Spleen (tissue), 13 donors: ENCODE data around the gene RPL39. TPM values are rescaled to one million over a fixed set of nuclear protein-coding genes. Genes with fewer than 3 reads are reported as not detected.

ENCODE experiments used
- DNase-seq: peaks from one replicate; pipeline ENCODE4 v3.0.0-alpha.2; 2020
- H3K27ac ChIP-seq, 8 donors: fragments of 200-600 bp; sonication (generic) in 7 of 8; 1 replicate in 4 of 8; 2 replicates in 4 of 8; pipeline versions ENCODE4 v1.5.0 to v1.8.0; 2016 to 2021; ENCODE audit warnings: inconsistent platforms in 4 of 8, mild to moderate bottlenecking in 4 of 8, moderate library complexity in 1 of 8
- H3K27me3 ChIP-seq, 7 donors: fragments of 200-600 bp; sonication (generic) in 6 of 7; replicated peaks in 1 of 7; 1 replicate in 4 of 7; 2 replicates in 3 of 7; pipeline versions ENCODE4 v1.5.0 to v1.8.0; 2016 to 2021; ENCODE audit warnings: inconsistent platforms in 3 of 7, mild to moderate bottlenecking in 1 of 7
- H3K36me3 ChIP-seq, 6 donors: fragments of 200-600 bp; sonication (generic) in 5 of 6; 1 replicate in 4 of 6; 2 replicates in 2 of 6; pipeline versions ENCODE4 v1.5.0 to v1.8.0; 2016 to 2021; ENCODE audit warnings: inconsistent platforms in 2 of 6
- H3K4me1 ChIP-seq, 6 donors: fragments of 200-600 bp; sonication (generic) in 5 of 6; 1 replicate in 3 of 6; 2 replicates in 3 of 6; pipeline versions ENCODE4 v1.5.0 to v1.8.0; 2016 to 2021; ENCODE audit warnings: inconsistent platforms in 3 of 6
- H3K4me3 ChIP-seq, 8 donors: fragments of 200-600 bp; sonication (generic) in 7 of 8; 1 replicate in 4 of 8; 2 replicates in 4 of 8; pipeline versions ENCODE4 v1.5.0 to v1.8.0; 2016 to 2021; ENCODE audit warnings: inconsistent platforms in 4 of 8, mild to moderate bottlenecking in 4 of 8, moderate library complexity in 2 of 8
- H3K9me3 ChIP-seq, 8 donors: fragments of 200-600 bp; sonication (generic) in 7 of 8; 1 replicate in 4 of 8; 2 replicates in 4 of 8; pipeline versions ENCODE4 v1.5.0 to v1.8.0; 2016 to 2021; ENCODE audit warnings: inconsistent platforms in 4 of 8
- CTCF ChIP-seq, 11 experiments: fragments of 200-600 bp in 7 of 11; fragments of 450-650 bp in 4 of 11; sonication (generic) in 4 of 11; IDR thresholded peaks in 8 of 11; conservative IDR thresholded peaks in 3 of 11; 1 replicate in 7 of 11; 2 replicates in 4 of 11; pipeline versions ENCODE4 v1.4.0 to v1.8.0; 2016 to 2021; ENCODE audit warnings: antibody characterized with exemption in 11 of 11, inconsistent platforms in 4 of 11, mild to moderate bottlenecking in 1 of 11
- POLR2A ChIP-seq, 3 donors: fragments of 450-650 bp; IDR thresholded peaks; one replicate each; pipeline ENCODE4 v1.5.1; 2017; ENCODE audit warnings: antibody characterized with exemption in 3 of 3, mild to moderate bottlenecking in 1 of 3
- POLR2AphosphoS5 ChIP-seq, 3 donors: sonication (generic); formaldehyde crosslinking; IDR thresholded peaks; one replicate each; pipeline ENCODE4 v1.5.1; 2017; ENCODE audit warnings: antibody characterized with exemption in 3 of 3
- WGBS, 5 donors: extraction: QIAGEN DNeasy Blood & Tissue Kit in 3 of 5; methylation state at CpG; one replicate each; pipeline versions ENCODE4 v1.1.5 to v1.1.7; 2013 to 2018; 5-methylcytosine and 5-hydroxymethylcytosine counted together
- intact Hi-C: fragments of 100-400 bp; cut with DNase I; formaldehyde crosslinking; loops from one replicate; pipeline ENCODE4 v1.15.0; 2023; ENCODE audit warnings: low total_unique reads
- long read RNA-seq, 2 donors: transcript quantifications; one replicate each; lab custom pipeline, GENCODE V29; 2026
- polyA plus RNA-seq, 3 donors: library from polyadenylated mRNA; stranded (reverse); fragments of 200-250 nt; gene quantifications; one replicate each; pipeline ENCODE4 v1.2.1, GENCODE V29; 2013
- total RNA-seq, 7 donors: library from RNA; depleted of rRNA in 3 of 7; stranded (reverse); fragments of >200 nt in 3 of 7; fragmentation: NEBNext Ultra II Directional in 4 of 7; extraction: Animal tissue kit (Norgen Biotek cat#: 25700) in 4 of 7; gene quantifications; one replicate each; pipeline versions ENCODE4 v1.1.0 to v1.2.1, GENCODE V29; 2016 to 2021
- donor health status: healthy with polysubstance abuse.
- donor health status: DM: no; HTN: no; CAD: no; lungs with moderate emphysema.
- donor health status: DM: no; HTN: no; CAD: no.
- donor health status: Bipolar disorder and iron deficiency.
- donor health status: healthy.
- donor health status: DM: no; HTN: no; CAD: no.
- donor health status: DM: yes; HTN: yes; CAD: no.

The RPL39 gene
- total RNA-seq = 1,000 to 10,000 TPM; 1,435 to 2,313 (median 1,812) TPM
- polyA plus RNA-seq = over 10,000 TPM; 15,023 to 18,857 (median 18,305) TPM
- long read RNA-seq, donor 1, transcript RPL39-201 (3 exons, 401 nt) = major isoform, 137 of 147 reads
- long read RNA-seq, donor 1, partial matches to known transcripts = 7 of 147 reads
- long read RNA-seq, donor 1, other reads (novel, unspliced or antisense) = 0 of 147 reads
- long read RNA-seq, donor 2, transcript RPL39-201 (3 exons, 401 nt) = major isoform, 103 of 109 reads
- long read RNA-seq, donor 2, transcript RPL39-202 (2 exons, 1,915 nt) = minor isoform, 6 of 109 reads
- long read RNA-seq, donor 2, partial matches to known transcripts = 0 of 109 reads
- long read RNA-seq, donor 2, other reads (novel, unspliced or antisense) = 0 of 109 reads

DNA sequence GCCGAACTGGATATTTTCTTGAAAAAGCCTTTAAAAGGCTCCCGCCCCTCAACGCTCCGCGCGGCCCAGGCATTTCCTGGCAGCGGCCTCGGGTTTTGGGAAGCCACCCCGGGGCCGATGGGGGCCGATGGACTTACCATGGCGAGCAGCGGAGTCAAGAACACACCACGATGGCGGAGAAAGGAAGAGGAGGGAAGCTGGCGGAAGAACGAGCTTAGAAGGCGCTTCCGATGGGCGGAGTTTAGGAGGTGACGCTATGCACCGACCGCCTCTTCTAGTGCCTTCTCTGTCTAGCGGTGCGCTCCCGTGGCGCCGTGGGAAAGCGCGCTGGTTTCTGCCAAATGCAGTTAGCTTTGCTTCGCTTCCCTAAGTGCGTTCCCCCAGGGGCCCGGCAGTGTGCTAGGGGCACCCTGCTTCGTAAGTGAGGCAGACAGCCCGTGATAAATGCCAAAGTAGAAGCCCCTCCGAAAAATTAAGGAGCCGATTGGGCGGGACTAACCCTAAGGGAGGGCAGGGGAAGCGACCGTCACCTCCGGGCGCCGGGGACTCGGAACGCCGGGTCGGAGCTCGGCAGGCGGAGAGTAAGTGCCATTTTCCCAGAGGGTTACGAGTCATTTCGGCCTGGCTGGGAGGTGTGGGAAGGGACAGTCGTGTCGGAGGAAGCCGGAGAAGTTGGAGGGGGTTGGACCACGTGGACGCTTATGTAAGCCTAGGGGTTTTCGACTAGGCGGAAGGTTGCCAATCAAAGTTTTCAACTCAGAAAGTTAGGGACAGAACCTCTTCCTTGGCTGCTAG lies at the start of gene RPL39:
Gene RPL39 (minus strand): TSS at position 194 of the 795 bp plus-strand sequence. CDS start 54 bp downstream, at position 140.
- 0 to 54% (median 1%) methylated on average over 32 to 58 of the region's 58 CpGs for WGBS, 5 donors
- Histone ChIP-seq H3K4me3 (peak within 1 kb of the TSS; percentile 44 to 80 (median 56)), H3K27me3 (no peaks in the 10 kb centered on the region), H3K36me3 (peaks cover 0 to 32% (median 0%) of the 10 kb centered on the region in 6 donors), H3K27ac (peak within 1 kb of the TSS; percentile 90 to 96 (median 95)), H3K9me3 (no peaks in the 10 kb centered on the region), H3K4me1 (peaks cover 12 to 52% (median 34%) of the 10 kb centered on the region in 6 donors)
- intact Hi-C loops = no loop called here
- DNase-seq = peak; percentile 95
- TF ChIP-seq CTCF (IDR thresholded peaks at IDR 0.05 in 8 of 11, conservative IDR thresholded peaks at IDR 0.05 in 3 of 11) = peak in 1 of 11 experiments; percentile 12
- peak in 1 of 3 donors; percentile 37 for TF ChIP-seq POLR2A (IDR thresholded peaks at IDR 0.05)
- TF ChIP-seq POLR2AphosphoS5 (IDR thresholded peaks at IDR 0.05) = peak; percentile 89 to 95 (median 94)

- no peak overlapping the region for H3K27ac ChIP-seq
- DNase-seq = no peak
- H3K4me1 ChIP-seq = no peaks in the 10 kb centered on the region
- peaks cover 0 to 98% (median 47%) of the 10 kb centered on the region in 6 donors for H3K36me3 ChIP-seq
- H3K9me3 ChIP-seq = no peaks in the 10 kb centered on the region
- no peak overlapping the region for H3K4me3 ChIP-seq
- WGBS, 5 donors = 61 to 73% (median 67%) methylated on average over 3 of the region's 3 CpGs
- H3K27me3 ChIP-seq = no peaks in the 10 kb centered on the region
- intact Hi-C loops = no loop called here
- TF ChIP-seq CTCF (IDR thresholded peaks at IDR 0.05 in 8 of 11, conservative IDR thresholded peaks at IDR 0.05 in 3 of 11) = no peak
- TF ChIP-seq POLR2AphosphoS5 (IDR thresholded peaks at IDR 0.05) = no peak
- TF ChIP-seq POLR2A (IDR thresholded peaks at IDR 0.05) = no peak
These were observed 42.5 kb upstream of the RPL39 start for GRCh38 chrX:119833905-119834304.

DNA sequence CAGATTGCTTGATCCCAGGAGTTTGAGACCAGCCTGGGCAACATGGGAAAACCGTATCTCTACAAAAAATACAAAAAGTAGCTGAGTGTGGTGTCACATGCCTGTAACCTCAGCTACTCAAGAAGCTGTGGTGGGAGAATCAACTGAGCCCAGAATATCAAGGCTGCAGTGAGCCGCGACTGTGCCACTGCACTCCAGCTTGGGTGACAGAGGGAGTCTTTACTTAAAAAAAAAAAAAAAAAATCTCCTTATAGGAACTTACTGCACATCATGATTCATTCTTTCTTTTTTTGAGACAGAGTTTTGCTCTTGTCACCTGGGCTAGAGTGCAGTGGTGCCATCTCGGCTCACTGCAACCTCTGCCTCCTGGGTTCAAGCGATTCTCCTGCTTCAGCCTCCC lies 37.0 kb upstream of the RPL39 start:
- DNase-seq = no peak
- Histone ChIP-seq H3K4me3 (no peak overlapping the region), H3K4me1 (no peaks in the 10 kb centered on the region), H3K27ac (no peak overlapping the region), H3K9me3 (no peaks in the 10 kb centered on the region), H3K27me3 (no peaks in the 10 kb centered on the region), H3K36me3 (peaks cover 0 to 48% (median 20%) of the 10 kb centered on the region in 6 donors)
- WGBS, 5 donors = 88 to 98% (median 97%) methylated on average over 3 to 5 of the region's 5 CpGs
- intact Hi-C loops = no loop called here
- TF ChIP-seq POLR2AphosphoS5 (IDR thresholded peaks at IDR 0.05) (no peak), POLR2A (IDR thresholded peaks at IDR 0.05) (no peak), CTCF (IDR thresholded peaks at IDR 0.05 in 8 of 11, conservative IDR thresholded peaks at IDR 0.05 in 3 of 11) (no peak)
